Measurements from ENCODE around the gene FOXL3. TPM values are rescaled to one million over a fixed set of nuclear protein-coding genes. Genes with fewer than 3 reads are reported as not detected.

Gene FOXL3
- total RNA-seq, 3 donors from 2014 or later, result not detected

GRCh38 chr7:255721-256361 is 34.1 kb upstream of the FOXL3 start:
- H3K4me1 ChIP-seq, result no peaks in the 10 kb centered on the region

GRCh38 chr7:256461-256940 is 33.5 kb upstream of the FOXL3 start:
- H3K4me1 ChIP-seq, result no peaks in the 10 kb centered on the region
- no peaks in the 10 kb centered on the region for H3K27me3 ChIP-seq
- intact Hi-C loops (cut with DNase I; ENCODE audit: low total_unique reads), result no loop called here
- peaks cover 0 to 10% of the 10 kb centered on the region in 2 donors for H3K9me3 ChIP-seq
- H3K27ac ChIP-seq, result no peak overlapping the region
- no peak overlapping the region for H3K4me3 ChIP-seq
- no peak for TF ChIP-seq POLR2AphosphoS5 (IDR thresholded peaks at IDR 0.05)
- no peak for TF ChIP-seq CTCF (IDR thresholded peaks at IDR 0.05)
- TF ChIP-seq POLR2A (IDR thresholded peaks at IDR 0.05), result no peak
- DNase-seq (ENCODE audit: low spot score in 2 of 2), result no peak
- peaks cover 37% of the 10 kb centered on the region for H3K36me3 ChIP-seq

More at GRCh38 chr7:255721-256361, 34.1 kb upstream of the FOXL3 start:
- TF ChIP-seq POLR2AphosphoS5 (IDR thresholded peaks at IDR 0.05), result no peak
- TF ChIP-seq POLR2A (IDR thresholded peaks at IDR 0.05), result no peak
- no peak for TF ChIP-seq CTCF (IDR thresholded peaks at IDR 0.05)
- no peak for DNase-seq (ENCODE audit: low spot score in 2 of 2)
- H3K4me3 ChIP-seq, result no peak overlapping the region
- no peaks in the 10 kb centered on the region for H3K27me3 ChIP-seq
- H3K27ac ChIP-seq, result no peak overlapping the region
- peaks cover 34% of the 10 kb centered on the region for H3K36me3 ChIP-seq
- intact Hi-C loops (cut with DNase I; ENCODE audit: low total_unique reads), result no loop called here
- H3K9me3 ChIP-seq, result peaks cover 0 to 5% of the 10 kb centered on the region in 2 donors

GRCh38 chr7:256981-257646 is 32.9 kb upstream of the FOXL3 start:
- no peak overlapping the region for H3K4me3 ChIP-seq
- H3K36me3 ChIP-seq, result peaks cover 37% of the 10 kb centered on the region
- no peaks in the 10 kb centered on the region for H3K27me3 ChIP-seq
- intact Hi-C loops (cut with DNase I; ENCODE audit: low total_unique reads), result no loop called here
- H3K4me1 ChIP-seq, result no peaks in the 10 kb centered on the region
- H3K27ac ChIP-seq, result no peak overlapping the region
- TF ChIP-seq CTCF (IDR thresholded peaks at IDR 0.05) (no peak), POLR2A (IDR thresholded peaks at IDR 0.05) (no peak), POLR2AphosphoS5 (IDR thresholded peaks at IDR 0.05) (no peak)
- DNase-seq (ENCODE audit: low spot score in 2 of 2), result no peak
- H3K9me3 ChIP-seq, result peaks cover 0 to 10% of the 10 kb centered on the region in 2 donors

GRCh38 chr7:257647-257992 is 32.4 kb upstream of the FOXL3 start:
- Histone ChIP-seq H3K27ac (no peak overlapping the region), H3K4me3 (no peak overlapping the region), H3K27me3 (no peaks in the 10 kb centered on the region), H3K4me1 (no peaks in the 10 kb centered on the region), H3K9me3 (peaks cover under 1 to 10% of the 10 kb centered on the region in 2 donors), H3K36me3 (peaks cover 37% of the 10 kb centered on the region)
- intact Hi-C loops (cut with DNase I; ENCODE audit: low total_unique reads), result no loop called here
- DNase-seq (ENCODE audit: low spot score in 2 of 2), result no peak
- TF ChIP-seq POLR2A (IDR thresholded peaks at IDR 0.05) (no peak), CTCF (IDR thresholded peaks at IDR 0.05) (no peak)

GRCh38 chr7:258476-259190 is 31.3 kb upstream of the FOXL3 start:
- intact Hi-C loops (cut with DNase I; ENCODE audit: low total_unique reads), result no loop called here

More at GRCh38 chr7:258476-259190, 31.3 kb upstream of the FOXL3 start:
- Histone ChIP-seq H3K4me3 (no peak overlapping the region), H3K36me3 (peaks cover 37% of the 10 kb centered on the region), H3K27me3 (no peaks in the 10 kb centered on the region), H3K27ac (no peak overlapping the region), H3K4me1 (no peaks in the 10 kb centered on the region), H3K9me3 (peaks cover 4 to 14% of the 10 kb centered on the region in 2 donors)
- DNase-seq (ENCODE audit: low spot score in 2 of 2), result no peak
- TF ChIP-seq POLR2A (IDR thresholded peaks at IDR 0.05) (no peak), CTCF (IDR thresholded peaks at IDR 0.05) (no peak), POLR2AphosphoS5 (IDR thresholded peaks at IDR 0.05) (no peak)

Data from breast epithelium (tissue), 4 donors.